GM12891 (cell line): ENCODE results near the gene ADD2.

Experiments used
- POLR2A ChIP-seq: IDR thresholded peaks from 2 replicates; pipeline ENCODE4 v1.6.1; 2011; ENCODE audit warnings: low read depth, low read length, control low read depth
- POLR2AphosphoS5 ChIP-seq: IDR thresholded peaks from 2 replicates; pipeline ENCODE4 v1.6.1; 2011; ENCODE audit warnings: low read depth, low read length, control low read depth
- TAF1 ChIP-seq: IDR thresholded peaks from 2 replicates; pipeline ENCODE4 v1.6.1; 2011; ENCODE audit warnings: low read depth, low read length, control low read depth

- no peak for TF ChIP-seq POLR2AphosphoS5
- no peak for TF ChIP-seq POLR2A
- TF ChIP-seq TAF1 = no peak
Observed at GRCh38 chr2:70706026-70706795, 61.8 kb downstream of the ADD2 start.
